Large intestine (tissue), 3 donors: ENCODE data around the gene MYCBPAP. TPM values are rescaled to one million over a fixed set of nuclear protein-coding genes. Genes with fewer than 3 reads are reported as not detected.
"Not testable (repeated sequence)": the region's sequence is repeated elsewhere in the genome, so short reads cannot be mapped to it uniquely, and the experiment has no call there.

Experiments
- DNase-seq, 2 donors: peaks; one replicate each; pipeline versions ENCODE4 v3.0.0 to v3.0.0-alpha.2; 2013
- H3K27ac ChIP-seq: one replicate; pipeline ENCODE4 v1.5.1; 2013; ENCODE audit warnings: low read length
- H3K27me3 ChIP-seq: 2 replicates; pipeline ENCODE4 v1.6.1; 2013; ENCODE audit warnings: low read length; ENCODE audit not compliant: control insufficient read depth, insufficient read depth
- H3K36me3 ChIP-seq: 2 replicates; pipeline ENCODE4 v1.6.1; 2013; ENCODE audit warnings: low read length; ENCODE audit not compliant: control insufficient read depth, insufficient read depth
- H3K4me1 ChIP-seq: one replicate; pipeline ENCODE4 v1.6.1; 2013; ENCODE audit warnings: low read length; ENCODE audit not compliant: control insufficient read depth, insufficient read depth
- H3K4me3 ChIP-seq: one replicate; pipeline ENCODE4 v1.5.1; 2013; ENCODE audit warnings: low read length
- H3K9me3 ChIP-seq: one replicate; pipeline ENCODE4 v1.6.1; 2013; ENCODE audit warnings: mild to moderate bottlenecking, low read depth, low read length, moderate library complexity; ENCODE audit not compliant: control insufficient read depth
- WGBS: methylation state at CpG from one replicate; pipeline ENCODE4 v1.1.5; 2013; ENCODE audit warnings: low lambda C conversion rate; ENCODE audit not compliant: insufficient coverage; 5-methylcytosine and 5-hydroxymethylcytosine counted together
- polyA plus RNA-seq: library from polyadenylated mRNA; unstranded; fragments of 120-200 nt; gene quantifications from one replicate; pipeline ENCODE4 v1.2.1, GENCODE V29; 2013

The MYCBPAP gene
- polyA plus RNA-seq, 1 donor: 1.8 TPM

GRCh38 chr17:50472286-50472685, 36.0 kb upstream of the MYCBPAP start:
- Histone ChIP-seq H3K9me3 (peaks cover 6% of the 10 kb centered on the region), H3K4me3 (no peak overlapping the region), H3K4me1 (peaks cover 20% of the 10 kb centered on the region), H3K36me3 (peaks cover 33% of the 10 kb centered on the region), H3K27ac (no peak overlapping the region), H3K27me3 (peaks cover 19% of the 10 kb centered on the region)
- no CpG with 5 or more reads among the region's 10 CpGs for WGBS
- DNase-seq: no peak

DNA sequence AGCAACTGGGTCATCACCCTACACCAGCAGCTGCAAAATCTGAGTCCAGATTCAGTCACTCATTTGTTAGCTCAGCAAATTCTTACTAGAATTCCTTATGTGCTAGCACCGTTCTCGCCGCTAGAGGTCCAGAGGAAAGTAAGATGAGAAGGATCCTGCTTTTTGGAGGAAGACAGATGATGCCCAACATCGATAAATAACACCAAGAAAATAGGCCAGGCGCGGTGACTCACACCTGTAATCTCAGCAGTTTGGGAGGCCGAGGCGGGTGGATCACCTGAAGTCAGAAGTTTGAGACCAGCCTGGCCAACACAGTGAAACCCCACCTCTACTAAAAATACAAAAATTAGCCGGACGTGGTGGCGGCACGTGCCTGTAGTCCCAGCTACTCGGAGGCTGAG, 35.5 kb upstream of the MYCBPAP start:
- not testable (repeated sequence) for H3K4me3 ChIP-seq, H3K9me3 ChIP-seq, DNase-seq, H3K27ac ChIP-seq
- Histone ChIP-seq H3K27me3 (peaks cover 16% of the 10 kb centered on the region), H3K4me1 (peaks cover 20% of the 10 kb centered on the region), H3K36me3 (peaks cover 33% of the 10 kb centered on the region)
- WGBS: 100% methylated on average over 1 of the region's 13 CpGs

DNA sequence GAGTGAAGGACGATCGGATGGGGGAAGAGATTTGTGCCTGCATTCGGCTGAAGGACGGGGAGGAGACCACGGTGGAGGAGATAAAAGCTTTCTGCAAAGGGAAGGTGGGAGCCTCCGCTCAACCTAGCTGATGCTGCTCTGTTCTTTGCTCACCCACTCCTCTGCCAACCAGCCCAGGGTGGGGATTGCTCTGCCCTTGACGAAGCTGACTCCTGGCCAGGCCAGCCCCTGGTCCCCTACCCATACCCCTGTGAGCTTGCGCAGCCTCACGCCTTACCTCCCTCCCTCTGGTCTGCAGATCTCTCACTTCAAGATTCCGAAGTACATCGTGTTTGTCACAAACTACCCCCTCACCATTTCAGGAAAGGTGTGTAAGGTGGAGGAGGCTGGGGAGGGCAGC, 34.3 kb upstream of the MYCBPAP start:
- no peak overlapping the region for H3K27ac ChIP-seq
- peaks cover 18% of the 10 kb centered on the region for H3K4me1 ChIP-seq
- no peak for DNase-seq
- no peaks in the 10 kb centered on the region for H3K9me3 ChIP-seq
- H3K4me3 ChIP-seq: no peak overlapping the region
- H3K36me3 ChIP-seq: peaks cover 33% of the 10 kb centered on the region
- peaks cover 6% of the 10 kb centered on the region for H3K27me3 ChIP-seq
- 100% methylated on average over 2 of the region's 11 CpGs for WGBS

GRCh38 chr17:50474523-50474922, 33.7 kb upstream of the MYCBPAP start:
- no peak for DNase-seq
- WGBS: no CpG with 5 or more reads among the region's 6 CpGs
- no peak overlapping the region for H3K4me3 ChIP-seq
- H3K36me3 ChIP-seq: peaks cover 33% of the 10 kb centered on the region
- peaks cover 12% of the 10 kb centered on the region for H3K4me1 ChIP-seq
- H3K9me3 ChIP-seq: no peaks in the 10 kb centered on the region
- peaks cover 2% of the 10 kb centered on the region for H3K27me3 ChIP-seq
- no peak overlapping the region for H3K27ac ChIP-seq

- Histone ChIP-seq H3K36me3 (peaks cover 40% of the 10 kb centered on the region), H3K4me3 (no peak overlapping the region), H3K4me1 (peaks cover 16% of the 10 kb centered on the region), H3K9me3 (no peaks in the 10 kb centered on the region), H3K27me3 (peaks cover 2% of the 10 kb centered on the region), H3K27ac (no peak overlapping the region)
- no CpG with 5 or more reads among the region's 4 CpGs for WGBS
- DNase-seq: no peak
These were observed 32.9 kb upstream of the MYCBPAP start for GRCh38 chr17:50475362-50475761.

GRCh38 chr17:50475775-50476544, 32.3 kb upstream of the MYCBPAP start:
- peak; percentile 58 to 79 for DNase-seq
- peaks cover 16% of the 10 kb centered on the region for H3K4me1 ChIP-seq
- peak overlapping the region; percentile 34 for H3K27ac ChIP-seq
- WGBS: no CpG with 5 or more reads among the region's 33 CpGs
- peaks cover 41% of the 10 kb centered on the region for H3K36me3 ChIP-seq
- H3K27me3 ChIP-seq, H3K9me3 ChIP-seq: not testable (repeated sequence)
- peak overlapping the region; percentile 30 for H3K4me3 ChIP-seq

DNA sequence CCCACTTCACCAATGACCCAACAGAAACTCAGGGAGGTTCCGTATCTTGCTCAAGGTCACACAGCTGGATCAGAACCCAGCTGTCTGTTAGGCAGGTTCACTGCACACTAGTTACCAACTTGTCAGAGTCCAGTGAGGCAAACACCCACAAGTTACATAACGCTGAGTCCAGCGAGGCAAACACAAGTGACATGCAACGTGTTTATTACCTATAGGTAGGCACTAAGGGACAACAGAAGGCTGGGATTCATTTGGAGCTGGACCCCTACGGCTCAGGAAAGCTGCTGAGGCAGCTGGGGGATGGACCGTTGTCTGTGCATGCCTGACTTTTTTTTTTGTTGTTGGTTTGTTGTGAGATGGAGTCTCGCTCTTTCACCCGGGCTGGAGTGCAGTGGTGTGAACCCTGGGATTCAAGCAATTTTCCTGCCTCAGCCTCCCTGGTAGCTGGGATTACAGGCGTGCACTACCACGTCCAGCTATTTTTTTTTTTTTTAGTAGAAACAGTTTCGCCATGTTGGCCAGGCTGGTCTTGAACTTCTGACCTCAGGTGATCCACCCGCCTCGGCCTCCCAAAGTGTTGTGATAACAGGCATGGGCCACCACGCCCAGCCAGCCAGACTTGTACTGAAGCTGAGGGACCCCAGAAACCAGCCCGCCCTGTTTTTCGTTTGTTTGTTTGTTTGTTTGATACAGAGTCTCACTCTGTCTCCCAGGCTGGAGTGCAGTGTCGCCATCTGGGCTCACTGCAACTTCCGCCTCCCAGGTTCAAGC, 31.5 kb upstream of the MYCBPAP start:
- Histone ChIP-seq H3K27ac (peak overlapping the region; percentile 34), H3K9me3 (no peaks in the 10 kb centered on the region), H3K4me3 (peak overlapping the region; percentile 30), H3K27me3 (peaks cover 2% of the 10 kb centered on the region), H3K36me3 (peaks cover 37% of the 10 kb centered on the region), H3K4me1 (peaks cover 16% of the 10 kb centered on the region)
- peak; percentile 53 to 71 for DNase-seq
- no CpG with 5 or more reads among the region's 18 CpGs for WGBS

- WGBS: no CpG with 5 or more reads among the region's 7 CpGs
- no peaks in the 10 kb centered on the region for H3K9me3 ChIP-seq
- H3K4me1 ChIP-seq: peaks cover 21% of the 10 kb centered on the region
- H3K4me3 ChIP-seq: peak overlapping the region; percentile 33
- H3K36me3 ChIP-seq: peaks cover 37% of the 10 kb centered on the region
- DNase-seq: no peak
- H3K27ac ChIP-seq: peak overlapping the region; percentile 83
- peaks cover 2% of the 10 kb centered on the region for H3K27me3 ChIP-seq
These were observed 30.3 kb upstream of the MYCBPAP start for GRCh38 chr17:50477976-50478375.

- no CpG with 5 or more reads among the region's 75 CpGs for WGBS
- peak; percentile 93 to 96 for DNase-seq
These were observed 29.6 kb upstream of the MYCBPAP start, which contains the start of gene RSAD1 for GRCh38 chr17:50478391-50479381. Gene RSAD1, plus strand, starts transcription at chr17:50478860. Its CDS starts 25 bp downstream, at chr17:50478885.

More at GRCh38 chr17:50478391-50479381, 29.6 kb upstream of the MYCBPAP start, which contains the start of gene RSAD1:
- H3K4me3 ChIP-seq: peak within 1 kb of the TSS; percentile 68
- peak within 1 kb of the TSS; percentile 83 for H3K27ac ChIP-seq
- no peaks in the 10 kb centered on the region for H3K9me3 ChIP-seq
- H3K4me1 ChIP-seq: peaks cover 21% of the 10 kb centered on the region
- H3K27me3 ChIP-seq: peaks cover 2% of the 10 kb centered on the region
- H3K36me3 ChIP-seq: peaks cover 40% of the 10 kb centered on the region
